Measurements from ENCODE around the gene AUH. TPM values are rescaled to one million over a fixed set of nuclear protein-coding genes. Genes with fewer than 3 reads are reported as not detected.
"Not testable (repeated sequence)": the region's sequence is repeated elsewhere in the genome, so short reads cannot be mapped to it uniquely, and the experiment has no call there.

The AUH gene
- total RNA-seq, 4 donors from 2014 or later = 37.1 to 59.9 (median 49.7) TPM

GRCh38 chr9:91383577-91383976 lies 21.9 kb upstream of the AUH start:
- H3K4me3 ChIP-seq = no peak overlapping the region
- no peak for DNase-seq
- no peaks in the 10 kb centered on the region for H3K9me3 ChIP-seq
- no peaks in the 10 kb centered on the region for H3K4me1 ChIP-seq
- no peaks in the 10 kb centered on the region for H3K36me3 ChIP-seq
- TF ChIP-seq CTCF (IDR thresholded peaks at IDR 0.05) = no peak
- no peak for TF ChIP-seq POLR2A (IDR thresholded peaks at IDR 0.05)
- no peak overlapping the region for H3K27ac ChIP-seq
- no peaks in the 10 kb centered on the region for H3K27me3 ChIP-seq

GRCh38 chr9:91382298-91382697 lies 20.6 kb upstream of the AUH start:
- Histone ChIP-seq H3K9me3 (no peaks in the 10 kb centered on the region), H3K4me3 (no peak overlapping the region), H3K27me3 (no peaks in the 10 kb centered on the region), H3K4me1 (no peaks in the 10 kb centered on the region), H3K27ac (no peak overlapping the region), H3K36me3 (no peaks in the 10 kb centered on the region)
- DNase-seq = no peak
- TF ChIP-seq CTCF (IDR thresholded peaks at IDR 0.05) (no peak), POLR2A (IDR thresholded peaks at IDR 0.05) (no peak)

GRCh38 chr9:91379426-91379825 lies 17.7 kb upstream of the AUH start:
- no peaks in the 10 kb centered on the region for H3K9me3 ChIP-seq
- no peaks in the 10 kb centered on the region for H3K4me1 ChIP-seq
- H3K4me3 ChIP-seq = no peak overlapping the region
- DNase-seq = no peak
- H3K27me3 ChIP-seq = no peaks in the 10 kb centered on the region
- H3K27ac ChIP-seq = no peak overlapping the region
- TF ChIP-seq CTCF (IDR thresholded peaks at IDR 0.05) = no peak
- no peak for TF ChIP-seq POLR2A (IDR thresholded peaks at IDR 0.05)
- no peaks in the 10 kb centered on the region for H3K36me3 ChIP-seq

- TF ChIP-seq CTCF (IDR thresholded peaks at IDR 0.05) (no peak), POLR2A (IDR thresholded peaks at IDR 0.05) (no peak)
- no peak for DNase-seq
- no peaks in the 10 kb centered on the region for H3K9me3 ChIP-seq
- H3K27ac ChIP-seq = no peak overlapping the region
- no peaks in the 10 kb centered on the region for H3K36me3 ChIP-seq
- H3K4me1 ChIP-seq = no peaks in the 10 kb centered on the region
- no peaks in the 10 kb centered on the region for H3K27me3 ChIP-seq
- H3K4me3 ChIP-seq = no peak overlapping the region
Observed at GRCh38 chr9:91378695-91379127, 17.0 kb upstream of the AUH start.

GRCh38 chr9:91378054-91378453 lies 16.3 kb upstream of the AUH start:
- H3K4me3 ChIP-seq, H3K36me3 ChIP-seq, H3K27ac ChIP-seq, H3K9me3 ChIP-seq, H3K4me1 ChIP-seq, DNase-seq, H3K27me3 ChIP-seq: not testable (repeated sequence)

GRCh38 chr9:91376239-91376638 lies 14.5 kb upstream of the AUH start:
- no peak overlapping the region for H3K4me3 ChIP-seq
- H3K27me3 ChIP-seq = no peaks in the 10 kb centered on the region
- H3K27ac ChIP-seq = no peak overlapping the region
- TF ChIP-seq POLR2A (IDR thresholded peaks at IDR 0.05) (no peak), CTCF (IDR thresholded peaks at IDR 0.05) (no peak)
- no peaks in the 10 kb centered on the region for H3K9me3 ChIP-seq
- no peaks in the 10 kb centered on the region for H3K4me1 ChIP-seq
- no peaks in the 10 kb centered on the region for H3K36me3 ChIP-seq
- DNase-seq = no peak

Data from Peyer's patch (tissue), 4 donors.